MM.1S (cell line): ENCODE measurements around the gene DACH2.

Experiments
- CTCF ChIP-seq: fragments of 300-600 bp; sonication (generic); IDR thresholded peaks from 2 replicates; pipeline ENCODE4 v1.5.1; 2016; ENCODE audit warnings: antibody characterized with exemption, low read length, mixed read lengths
- EZH2phosphoT487 ChIP-seq: fragments of 300-600 bp; sonication (generic); IDR thresholded peaks from 2 replicates; pipeline ENCODE4 v1.6.1; 2018; ENCODE audit warnings: antibody characterized with exemption, low read length

- TF ChIP-seq CTCF = no peak
- no peak for TF ChIP-seq EZH2phosphoT487
These were observed 657.0 kb downstream of the DACH2 start for GRCh38 chrX:86805241-86805640.
